GM12878 (cell line): ENCODE measurements around the gene ZBTB39.

Experiments
- CTCF ChIP-seq, 3 experiments: IDR thresholded peaks in 2 of 3; conservative IDR thresholded peaks in 1 of 3; 2 replicates each; pipeline ENCODE4 v1.5.1; 2011; ENCODE audit warnings: low read depth in 3 of 3, low read length in 3 of 3, mild to moderate bottlenecking in 3 of 3, control low read depth in 2 of 3, moderate library complexity in 2 of 3, inconsistent platforms in 1 of 3, mixed read lengths in 1 of 3; ENCODE audit not compliant: control insufficient read depth in 2 of 3, insufficient read depth in 1 of 3; ENCODE audit errors: extremely low read depth in 1 of 3
- MAX ChIP-seq: IDR thresholded peaks from 2 replicates; pipeline ENCODE4 v1.6.1; 2012; ENCODE audit warnings: low read depth, low read length, improper control_type of control experiment

GRCh38 chr12:56983386-56983785 lies 23.0 kb downstream of the ZBTB39 start:
- TF ChIP-seq CTCF (IDR thresholded peaks at IDR 0.05 in 2 of 3, conservative IDR thresholded peaks at IDR 0.05 in 1 of 3; ENCODE audit: control insufficient read depth in 2 of 3, extremely low read depth in 1 of 3, insufficient read depth in 1 of 3, low read depth in 3 of 3, low read length in 3 of 3) (no peak), MAX (no peak)
